Trophoblast cell (in vitro differentiated cells and primary cell): ENCODE data around the gene ATP6V0D1. TPM values are rescaled to one million over a fixed set of nuclear protein-coding genes. Genes with fewer than 3 reads are reported as not detected.

ENCODE experiments used
- DNase-seq, 2 donors: peaks; one replicate each; pipeline ENCODE4 v3.0.0-alpha.2; 2016
- H2AFZ ChIP-seq: 2 replicates; pipeline ENCODE4 v1.6.1; 2013; ENCODE audit warnings: low read length, moderate library complexity, mild to moderate bottlenecking; ENCODE audit not compliant: insufficient read depth, poor library complexity
- H2AK5ac ChIP-seq: 2 replicates; pipeline ENCODE4 v1.6.1; 2013; ENCODE audit warnings: mild to moderate bottlenecking, low read length
- H2BK120ac ChIP-seq: 2 replicates; pipeline ENCODE4 v1.6.1; 2013; ENCODE audit warnings: low read length, mild to moderate bottlenecking, moderate library complexity; ENCODE audit not compliant: insufficient read depth, poor library complexity
- H2BK12ac ChIP-seq: 2 replicates; pipeline ENCODE4 v1.6.1; 2013; ENCODE audit warnings: mild to moderate bottlenecking, low read length, moderate library complexity
- H2BK5ac ChIP-seq: 2 replicates; pipeline ENCODE4 v1.6.1; 2013; ENCODE audit warnings: low read length, low read depth, moderate library complexity, mild to moderate bottlenecking; ENCODE audit not compliant: poor library complexity
- H3K14ac ChIP-seq: 2 replicates; pipeline ENCODE4 v1.6.1; 2013; ENCODE audit warnings: mild to moderate bottlenecking, low read length
- H3K18ac ChIP-seq: 2 replicates; pipeline ENCODE4 v1.6.1; 2013; ENCODE audit warnings: mild to moderate bottlenecking, low read length
- H3K23ac ChIP-seq: 2 replicates; pipeline ENCODE4 v1.6.1; 2013; ENCODE audit warnings: low read length
- H3K27ac ChIP-seq: 2 replicates; pipeline ENCODE4 v1.5.1; 2013; ENCODE audit warnings: low read depth, mild to moderate bottlenecking, inconsistent platforms, low read length, moderate library complexity
- H3K27me3 ChIP-seq: 2 replicates; pipeline ENCODE4 v1.6.1; 2013; ENCODE audit warnings: inconsistent platforms, mild to moderate bottlenecking, low read length, moderate library complexity; ENCODE audit not compliant: insufficient read depth
- H3K36me3 ChIP-seq, 2 experiments: 1 replicate in 1 of 2; 2 replicates in 1 of 2; pipeline ENCODE4 v1.6.1; 2013; ENCODE audit warnings: low read length in 2 of 2, mild to moderate bottlenecking in 2 of 2, moderate library complexity in 1 of 2; ENCODE audit not compliant: insufficient read depth in 2 of 2, control insufficient read depth in 1 of 2
- H3K4ac ChIP-seq: 2 replicates; pipeline ENCODE4 v1.6.1; 2013; ENCODE audit warnings: low read depth, mild to moderate bottlenecking, low read length, moderate library complexity
- H3K4me1 ChIP-seq, 2 experiments: 1 replicate in 1 of 2; 2 replicates in 1 of 2; pipeline ENCODE4 v1.6.1; 2013; ENCODE audit warnings: low read length in 2 of 2, mild to moderate bottlenecking in 2 of 2, moderate library complexity in 1 of 2; ENCODE audit not compliant: insufficient read depth in 2 of 2, control insufficient read depth in 1 of 2
- H3K4me2 ChIP-seq: 2 replicates; pipeline ENCODE4 v1.6.1; 2013; ENCODE audit warnings: inconsistent platforms, mild to moderate bottlenecking, low read length, moderate library complexity
- H3K4me3 ChIP-seq: 2 replicates; pipeline ENCODE4 v1.5.1; 2013; ENCODE audit warnings: mild to moderate bottlenecking, low read depth, low read length, inconsistent platforms
- H3K79me1 ChIP-seq: one replicate; pipeline ENCODE4 v1.6.1; 2013; ENCODE audit warnings: low read length
- H3K79me2 ChIP-seq: 2 replicates; pipeline ENCODE4 v1.6.1; 2013; ENCODE audit warnings: low read length, mild to moderate bottlenecking; ENCODE audit not compliant: control insufficient read depth, insufficient read depth, poor library complexity
- H3K9ac ChIP-seq: 2 replicates; pipeline ENCODE4 v1.6.1; 2013; ENCODE audit warnings: mild to moderate bottlenecking, low read length
- H3K9me3 ChIP-seq: 2 replicates; pipeline ENCODE4 v1.6.1; 2013; ENCODE audit warnings: low read depth, mild to moderate bottlenecking, control low read depth, inconsistent platforms, low read length; ENCODE audit not compliant: insufficient read depth
- H4K12ac ChIP-seq: 2 replicates; pipeline ENCODE4 v1.6.1; 2013; ENCODE audit warnings: low read depth, mild to moderate bottlenecking, low read length, moderate library complexity
- H4K8ac ChIP-seq: 2 replicates; pipeline ENCODE4 v1.6.1; 2013; ENCODE audit warnings: low read depth, mild to moderate bottlenecking, low read length, moderate library complexity
- H4K91ac ChIP-seq: one replicate; pipeline ENCODE4 v1.6.1; 2013; ENCODE audit warnings: low read depth, mild to moderate bottlenecking, low read length, moderate library complexity
- WGBS: extraction: QIAGEN DNeasy Blood & Tissue Kit; methylation state at CpG from one replicate; pipeline ENCODE4 v1.1.7; 2013; ENCODE audit warnings: missing lambda C conversion rate; ENCODE audit not compliant: insufficient read length, insufficient coverage; ENCODE audit errors: extremely low coverage; 5-methylcytosine and 5-hydroxymethylcytosine counted together
- polyA plus RNA-seq: library from polyadenylated mRNA; stranded (reverse); fragments of 200-250 nt; gene quantifications from 2 replicates; pipeline ENCODE4 v1.2.3, GENCODE V29; 2013

ATP6V0D1 gene
- 101 and 104 TPM in 2 replicates for polyA plus RNA-seq

DNA sequence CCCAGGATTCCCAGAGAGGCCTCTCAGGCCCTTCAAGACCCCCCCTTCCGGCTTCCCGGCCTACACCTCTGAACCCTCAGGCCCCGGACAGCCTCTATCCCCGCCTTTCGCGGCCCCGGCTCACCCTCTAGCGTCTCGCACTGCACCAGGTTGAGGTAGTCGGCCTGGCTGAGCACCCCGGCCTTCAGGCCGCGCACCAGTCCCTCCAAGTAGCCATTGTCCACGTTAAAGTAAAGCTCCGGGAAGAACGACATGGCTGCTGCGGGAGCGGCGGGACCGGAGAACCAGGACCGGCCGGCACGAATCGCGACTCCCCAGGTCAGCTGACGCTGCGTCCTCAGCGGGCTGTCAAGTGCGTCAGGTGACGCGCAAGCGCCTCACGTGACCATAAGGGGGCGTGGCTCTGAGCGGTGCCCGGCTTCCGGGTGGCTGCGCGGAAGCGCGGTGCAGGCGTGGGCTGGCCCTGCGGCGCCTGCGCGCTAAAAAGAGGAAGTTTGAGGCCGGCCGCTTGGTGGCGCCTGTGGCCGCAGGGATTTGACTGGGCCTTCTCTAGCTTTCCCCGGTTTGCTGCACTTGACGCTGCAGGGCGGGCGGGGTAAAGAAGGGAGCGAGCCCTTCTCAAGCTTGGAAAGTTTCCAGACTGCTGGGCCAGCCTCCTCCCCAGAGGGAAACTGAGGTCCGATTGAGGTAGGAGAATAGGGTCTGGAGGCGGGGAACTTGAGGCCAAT, at the start of gene ATP6V0D1:
Gene ATP6V0D1 (minus strand): TSS at position 325 of the 728 bp plus-strand sequence. CDS start 71 bp downstream, at position 254.
- Histone ChIP-seq H2BK120ac (peak within 1 kb of the TSS; percentile 12), H2AFZ (peak within 1 kb of the TSS; percentile 87), H2BK5ac (peak within 1 kb of the TSS; percentile 42), H2BK12ac (peak within 1 kb of the TSS; percentile 38), H3K14ac (peak within 1 kb of the TSS; percentile 77), H3K4ac (peak within 1 kb of the TSS; percentile 49), H3K4me2 (peak within 1 kb of the TSS; percentile 96), H3K27ac (peak within 1 kb of the TSS; percentile 77), H3K36me3 (no peaks in the 10 kb centered on the region), H4K8ac (peak within 1 kb of the TSS; percentile 92), H3K79me1 (peaks cover 6% of the 10 kb centered on the region), H3K23ac (no peak within 1 kb of the TSS), H4K12ac (peak within 1 kb of the TSS; percentile 57), H3K4me1 (peaks cover 5 to 6% of the 10 kb centered on the region in 2 experiments), H2AK5ac (peak within 1 kb of the TSS; percentile 58), H3K18ac (peak within 1 kb of the TSS; percentile 43), H3K9me3 (peaks cover 2% of the 10 kb centered on the region), H3K4me3 (peak within 1 kb of the TSS; percentile 100), H3K9ac (peak within 1 kb of the TSS; percentile 96), H4K91ac (peak within 1 kb of the TSS; percentile 64), H3K79me2 (peaks cover 9% of the 10 kb centered on the region), H3K27me3 (no peaks in the 10 kb centered on the region)
- no CpG with 5 or more reads among the region's 57 CpGs for WGBS
- DNase-seq: peak; percentile 99 to 100

DNA sequence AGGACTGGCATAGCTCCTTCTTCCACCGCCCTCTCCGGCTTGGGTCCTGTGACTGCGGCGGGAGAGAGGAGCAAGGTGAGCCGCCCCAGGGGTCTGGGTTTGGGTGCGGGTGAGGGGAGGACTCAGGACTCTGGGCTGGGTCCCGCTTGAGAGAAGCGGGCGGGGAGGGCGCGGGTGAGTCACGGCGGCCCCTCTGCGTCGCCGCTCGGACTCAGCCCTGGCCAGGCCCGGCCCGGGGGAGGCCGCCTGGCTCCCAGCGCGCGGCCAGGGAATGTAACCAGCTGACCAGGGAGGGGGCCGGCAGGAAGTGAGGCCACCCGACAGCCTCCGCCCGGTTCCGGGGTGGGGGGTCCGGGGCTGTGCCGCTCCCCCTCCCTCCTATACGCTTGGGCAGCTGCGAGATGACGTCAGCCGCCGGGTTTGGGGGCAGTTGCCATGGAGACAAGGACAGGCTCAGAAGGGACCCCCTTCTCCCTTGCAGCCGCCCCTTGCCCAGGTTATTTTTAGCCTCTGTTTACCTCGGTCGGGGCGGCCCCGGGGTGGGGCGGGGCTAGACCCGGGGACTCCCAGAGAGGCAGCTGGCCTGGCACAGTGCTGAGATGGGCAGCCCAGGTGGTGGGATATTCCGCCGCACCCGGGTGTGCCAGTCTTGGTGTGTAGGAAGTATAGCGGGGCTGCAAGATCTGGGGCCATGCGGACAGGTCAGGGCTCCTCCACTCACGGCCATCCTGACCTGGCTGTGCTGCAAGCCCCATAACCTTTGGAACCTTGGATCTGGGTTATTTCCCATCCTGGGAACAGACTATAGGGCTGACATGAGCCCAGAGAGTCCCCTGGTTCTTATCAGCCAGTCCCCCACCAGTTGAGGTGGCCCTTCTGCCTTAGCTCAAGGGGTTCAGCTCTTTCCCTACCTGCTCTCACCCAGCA, 49.3 kb upstream of the ATP6V0D1 start:
- Histone ChIP-seq H2AFZ (peak overlapping the region; percentile 38), H3K36me3 (no peaks in the 10 kb centered on the region), H3K4me1 (peaks cover 32 to 35% of the 10 kb centered on the region in 2 experiments), H3K4ac (peak overlapping the region; percentile 13), H3K4me3 (peak overlapping the region; percentile 76), H3K9me3 (no peaks in the 10 kb centered on the region), H3K27ac (peak overlapping the region; percentile 39), H3K79me2 (peaks cover 12% of the 10 kb centered on the region), H3K79me1 (peaks cover 24% of the 10 kb centered on the region), H3K18ac (peak overlapping the region; percentile 95), H2AK5ac (peak overlapping the region; percentile 38), H4K91ac (peak overlapping the region; percentile 68), H3K27me3 (no peaks in the 10 kb centered on the region), H2BK120ac (peak overlapping the region; percentile 62), H3K23ac (no peak overlapping the region), H3K9ac (peak overlapping the region; percentile 20), H3K14ac (peak overlapping the region; percentile 97), H4K12ac (peak overlapping the region; percentile 92), H2BK12ac (peak overlapping the region; percentile 71), H2BK5ac (peak overlapping the region; percentile 35), H3K4me2 (peak overlapping the region; percentile 76), H4K8ac (peak overlapping the region; percentile 64)
- WGBS: no CpG with 5 or more reads among the region's 48 CpGs
- DNase-seq: peak; percentile 65 to 70

DNA sequence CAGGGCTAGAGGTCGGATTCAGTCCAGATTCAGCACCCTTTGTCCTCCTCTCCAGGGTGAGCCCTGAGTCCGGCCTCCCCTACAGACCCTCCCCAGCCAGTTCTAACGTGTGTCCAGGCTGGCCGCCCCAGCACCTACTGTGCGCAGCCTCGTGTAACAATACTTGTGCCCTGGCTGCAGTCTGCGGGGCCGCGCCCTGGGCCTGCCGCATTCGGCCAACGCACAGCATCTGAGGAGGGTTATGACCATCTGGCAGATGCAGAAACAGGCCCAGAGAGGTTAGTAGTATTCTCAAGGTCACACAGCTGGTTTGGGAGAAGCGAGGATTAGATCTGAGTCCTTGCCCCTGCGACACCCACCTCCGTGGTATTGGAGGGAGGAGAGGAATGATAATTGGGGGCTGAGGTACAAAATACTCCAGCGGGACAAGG, 48.6 kb upstream of the ATP6V0D1 start:
- H3K23ac ChIP-seq: no peak overlapping the region
- no peaks in the 10 kb centered on the region for H3K9me3 ChIP-seq
- peaks cover 24% of the 10 kb centered on the region for H3K79me1 ChIP-seq
- no peaks in the 10 kb centered on the region for H3K27me3 ChIP-seq
- peak overlapping the region; percentile 92 for H4K12ac ChIP-seq
- peak overlapping the region; percentile 62 for H2BK120ac ChIP-seq
- peak overlapping the region; percentile 64 for H4K8ac ChIP-seq
- peak overlapping the region; percentile 39 for H3K27ac ChIP-seq
- peak overlapping the region; percentile 97 for H3K14ac ChIP-seq
- peak overlapping the region; percentile 68 for H4K91ac ChIP-seq
- peaks cover 12% of the 10 kb centered on the region for H3K79me2 ChIP-seq
- H3K4ac ChIP-seq: peak overlapping the region; percentile 13
- no peaks in the 10 kb centered on the region for H3K36me3 ChIP-seq
- H2AFZ ChIP-seq: peak overlapping the region; percentile 38
- H2BK12ac ChIP-seq: peak overlapping the region; percentile 71
- peak overlapping the region; percentile 95 for H3K18ac ChIP-seq
- peaks cover 36 to 39% of the 10 kb centered on the region in 2 experiments for H3K4me1 ChIP-seq
- H3K4me3 ChIP-seq: peak overlapping the region; percentile 76
- H2AK5ac ChIP-seq: peak overlapping the region; percentile 38
- peak overlapping the region; percentile 3 for H3K9ac ChIP-seq
- no peak for DNase-seq
- peak overlapping the region; percentile 35 for H2BK5ac ChIP-seq
- WGBS: no CpG with 5 or more reads among the region's 16 CpGs
- peak overlapping the region; percentile 76 for H3K4me2 ChIP-seq
